ENCODE data around the gene PRKD1. TPM values are rescaled to one million over a fixed set of nuclear protein-coding genes. Genes with fewer than 3 reads are reported as not detected.

PRKD1 gene
- total RNA-seq, 1 donor from 2014 or later: 17.2 TPM

GRCh38 chr14:29668201-29668600, 259.4 kb downstream of the PRKD1 start:
- no peak overlapping the region for H3K4me3 ChIP-seq
- H3K36me3 ChIP-seq: no peaks in the 10 kb centered on the region
- intact Hi-C loops (cut with DNase I): no loop called here
- no peaks in the 10 kb centered on the region for H3K27me3 ChIP-seq
- TF ChIP-seq CTCF (IDR thresholded peaks at IDR 0.05): no peak
- no peaks in the 10 kb centered on the region for H3K9me3 ChIP-seq
- no peak for ATAC-seq
- H3K27ac ChIP-seq: no peak overlapping the region
- H3K4me1 ChIP-seq: no peaks in the 10 kb centered on the region
- DNase-seq: no peak

- H3K27me3 ChIP-seq: no peaks in the 10 kb centered on the region
- H3K4me1 ChIP-seq: no peaks in the 10 kb centered on the region
- no peak for DNase-seq
- no peak overlapping the region for H3K27ac ChIP-seq
- H3K36me3 ChIP-seq: no peaks in the 10 kb centered on the region
- H3K9me3 ChIP-seq: no peaks in the 10 kb centered on the region
- intact Hi-C loops (cut with DNase I): no loop called here
- no peak for ATAC-seq
- no peak overlapping the region for H3K4me3 ChIP-seq
- no peak for TF ChIP-seq CTCF (IDR thresholded peaks at IDR 0.05)
These were observed 263.1 kb downstream of the PRKD1 start for GRCh38 chr14:29664515-29664914.

DNA sequence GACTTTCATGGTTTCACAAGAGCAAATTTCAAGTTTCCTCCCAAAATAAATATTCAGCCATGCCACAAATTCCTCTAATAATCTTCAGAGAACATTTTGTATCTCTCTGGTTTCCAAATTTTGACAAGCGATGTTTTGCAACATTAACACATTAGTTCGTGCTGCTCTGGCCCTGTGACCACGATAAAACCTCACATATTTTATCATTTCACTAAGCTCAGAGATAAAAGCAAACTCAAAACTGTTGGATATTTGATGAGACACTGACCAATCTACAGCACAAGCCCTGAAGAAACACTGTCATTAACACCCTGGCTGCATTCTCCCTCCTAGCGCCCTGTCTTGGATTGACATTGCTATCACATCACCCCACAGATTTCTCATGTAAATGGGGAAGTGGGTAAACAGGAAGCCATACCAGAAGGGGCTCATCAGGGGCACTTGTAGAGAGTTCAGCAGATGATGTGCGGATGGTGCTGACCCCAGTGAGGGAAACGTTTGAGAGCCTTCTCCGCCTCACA, 264.3 kb downstream of the PRKD1 start:
- intact Hi-C loops (cut with DNase I): no loop called here
- Histone ChIP-seq H3K9me3 (no peaks in the 10 kb centered on the region), H3K27ac (no peak overlapping the region), H3K36me3 (no peaks in the 10 kb centered on the region), H3K4me3 (no peak overlapping the region), H3K4me1 (no peaks in the 10 kb centered on the region), H3K27me3 (no peaks in the 10 kb centered on the region)
- DNase-seq: no peak
- peak; percentile 63 for ATAC-seq
- TF ChIP-seq CTCF (IDR thresholded peaks at IDR 0.05): no peak

DNA sequence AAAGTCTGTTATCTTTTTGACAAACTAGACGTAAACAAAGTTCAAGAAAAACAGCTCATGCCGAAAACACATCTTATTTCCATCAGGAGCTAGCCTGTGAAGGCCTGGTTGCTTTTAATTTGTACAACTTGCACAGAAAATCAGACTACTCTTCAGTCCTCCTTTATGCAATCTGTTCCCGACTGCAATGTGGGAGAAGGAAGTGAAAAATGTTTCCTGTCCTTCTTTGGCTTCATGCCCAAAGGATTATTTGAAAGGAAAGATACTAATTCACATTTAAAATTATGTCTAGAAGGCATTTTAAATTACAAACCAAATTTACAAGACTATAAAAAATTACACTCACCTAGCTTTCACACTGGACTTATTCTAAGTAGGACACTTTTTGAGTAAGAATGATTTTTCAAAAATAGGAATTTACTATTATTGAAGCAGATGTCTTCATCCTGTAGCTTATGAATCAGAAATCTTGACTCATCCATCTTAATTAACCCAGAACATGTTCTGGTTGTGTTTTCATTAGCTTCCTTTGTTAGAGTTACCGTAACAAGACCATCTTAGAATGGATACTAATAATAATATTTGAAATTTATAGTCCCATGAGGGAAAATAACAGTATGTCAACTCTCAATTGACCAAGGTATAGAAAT, 272.6 kb downstream of the PRKD1 start:
- no peak for TF ChIP-seq CTCF (IDR thresholded peaks at IDR 0.05)
- intact Hi-C loops (cut with DNase I): no loop called here
- ATAC-seq: no peak
- H3K9me3 ChIP-seq: no peaks in the 10 kb centered on the region
- H3K36me3 ChIP-seq: no peaks in the 10 kb centered on the region
- no peak overlapping the region for H3K4me3 ChIP-seq
- no peaks in the 10 kb centered on the region for H3K27me3 ChIP-seq
- DNase-seq: no peak
- H3K4me1 ChIP-seq: peaks cover 3% of the 10 kb centered on the region
- H3K27ac ChIP-seq: no peak overlapping the region

DNA sequence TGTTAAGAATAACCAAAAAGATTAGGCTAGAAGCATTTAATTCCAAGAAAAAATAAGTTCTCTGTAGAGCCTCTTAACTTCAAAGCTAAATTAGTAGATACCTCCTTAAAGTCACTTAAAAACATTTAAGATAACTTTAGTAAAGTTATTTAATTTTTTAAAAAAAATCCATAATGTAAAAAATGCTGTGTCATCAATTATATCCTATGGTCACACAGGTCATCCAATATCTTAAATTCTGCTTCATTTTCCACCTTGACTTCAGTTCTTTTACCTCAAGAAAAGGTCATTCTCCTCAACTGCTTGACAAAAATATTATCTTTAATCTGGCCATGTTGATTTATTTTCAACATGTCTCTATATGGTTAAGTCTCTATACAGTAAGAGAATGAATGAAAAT, 274.3 kb downstream of the PRKD1 start:
- peaks cover 3% of the 10 kb centered on the region for H3K4me1 ChIP-seq
- no peaks in the 10 kb centered on the region for H3K36me3 ChIP-seq
- H3K9me3 ChIP-seq: peaks cover 11% of the 10 kb centered on the region
- no peak for ATAC-seq
- DNase-seq: no peak
- no peak overlapping the region for H3K27ac ChIP-seq
- TF ChIP-seq CTCF (IDR thresholded peaks at IDR 0.05): no peak
- no peak overlapping the region for H3K4me3 ChIP-seq
- no peaks in the 10 kb centered on the region for H3K27me3 ChIP-seq
- intact Hi-C loops (cut with DNase I): no loop called here

GRCh38 chr14:29652571-29652970, 275.1 kb downstream of the PRKD1 start:
- ATAC-seq: no peak
- intact Hi-C loops (cut with DNase I): no loop called here
- no peak overlapping the region for H3K4me3 ChIP-seq
- no peak overlapping the region for H3K27ac ChIP-seq
- peaks cover 3% of the 10 kb centered on the region for H3K4me1 ChIP-seq
- H3K36me3 ChIP-seq: no peaks in the 10 kb centered on the region
- TF ChIP-seq CTCF (IDR thresholded peaks at IDR 0.05): no peak
- no peaks in the 10 kb centered on the region for H3K27me3 ChIP-seq
- no peak for DNase-seq
- H3K9me3 ChIP-seq: peaks cover 18% of the 10 kb centered on the region

Data from upper lobe of right lung (tissue), 1 donor.